GM19395 (cell line): ENCODE data around the gene OR2AP1.
"Not testable (repeated sequence)": the region's sequence is repeated elsewhere in the genome, so short reads cannot be mapped to it uniquely, and the experiment has no call there.

Experiments
- ATAC-seq: cut with Tn5 transposase; IDR thresholded peaks from one replicate; pipeline ENCODE4 v1.9.1; 2021; ENCODE audit warnings: mild to moderate bottlenecking, moderate library complexity; ENCODE audit not compliant: unreplicated experiment

The OR2AP1 gene

GRCh38 chr12:55572168-55572567 is at the start of gene OR2AP1:
OR2AP1 (plus strand) TSS chr12:55572468; CDS start chr12:55574415, 1,947 bp downstream.
- no peak for ATAC-seq

GRCh38 chr12:55548235-55548634 is 24.0 kb upstream of the OR2AP1 start:
- not testable (repeated sequence) for ATAC-seq

- ATAC-seq = no peak
Observed at GRCh38 chr12:55548756-55549155, 23.5 kb upstream of the OR2AP1 start.

GRCh38 chr12:55549302-55549701 is 23.0 kb upstream of the OR2AP1 start, which contains the start of gene OR6C4:
OR6C4 (plus strand) TSS chr12:55549602; CDS start chr12:55551227, 1,625 bp downstream.
- no peak for ATAC-seq

- no peak for ATAC-seq
Observed at GRCh38 chr12:55554296-55554695, 18.0 kb upstream of the OR2AP1 start.

- ATAC-seq = not testable (repeated sequence)
Observed at GRCh38 chr12:55570060-55570459, 2.2 kb upstream of the OR2AP1 start.

- ATAC-seq = not testable (repeated sequence)
Observed at GRCh38 chr12:55570689-55571088, 1.6 kb upstream of the OR2AP1 start.

GRCh38 chr12:55582066-55582465 is 9.8 kb downstream of the OR2AP1 start:
- no peak for ATAC-seq

GRCh38 chr12:55585817-55586216 is 13.5 kb downstream of the OR2AP1 start:
- ATAC-seq = no peak

- ATAC-seq = not testable (repeated sequence)
Observed at GRCh38 chr12:55590152-55590551, 17.9 kb downstream of the OR2AP1 start.

GRCh38 chr12:55607821-55608594 is 35.7 kb downstream of the OR2AP1 start:
- no peak for ATAC-seq

- no peak for ATAC-seq
Observed at GRCh38 chr12:55610598-55610997, 38.3 kb downstream of the OR2AP1 start.

- no peak for ATAC-seq
Observed at GRCh38 chr12:55612646-55613045, 40.4 kb downstream of the OR2AP1 start.

- ATAC-seq = no peak
Observed at GRCh38 chr12:55614764-55615163, 42.5 kb downstream of the OR2AP1 start.

GRCh38 chr12:55619354-55620138 is 47.3 kb downstream of the OR2AP1 start:
- peak; percentile 94 for ATAC-seq

GRCh38 chr12:55624056-55624455 is 51.8 kb downstream of the OR2AP1 start:
- ATAC-seq = peak; percentile 62
